Measurements from ENCODE around the gene BRAT1. TPM values are rescaled to one million over a fixed set of nuclear protein-coding genes. Genes with fewer than 3 reads are reported as not detected.

Gene BRAT1
- total and polyA plus RNA-seq, 2 donors (not counting 1 experiment from before 2014, with no cell fraction given) = 36.8 to 68.3 TPM

- no peak for TF ChIP-seq CTCF (IDR thresholded peaks at IDR 0.05)
- no peak for TF ChIP-seq EZH2 (IDR thresholded peaks at IDR 0.05; ENCODE audit: borderline replicate concordance, insufficient read depth, low read depth, low read length, poor library complexity, severe bottlenecking)
- Mint-ChIP-seq H3K4me1 (peaks cover 86% of the 10 kb centered on the region), H3K27ac (peak overlapping the region; percentile 79), H3K9me3 (ENCODE audit: insufficient read depth) (no peaks in the 10 kb centered on the region), H3K4me3 (peak overlapping the region; percentile 67), H3K27me3 (no peaks in the 10 kb centered on the region)
- peaks cover 67% of the 10 kb centered on the region for H4K20me1 ChIP-seq (ENCODE audit: control insufficient read depth, insufficient read depth, low read length, poor library complexity, severe bottlenecking)
- H2AFZ ChIP-seq (ENCODE audit: insufficient read depth, low read depth, low read length, poor library complexity, severe bottlenecking) = no peak overlapping the region
- no peak overlapping the region for H3K9ac ChIP-seq (ENCODE audit: low read length)
- H3K36me3 ChIP-seq (replicated peaks in 1 of 2; ENCODE audit: control extremely low read depth in 1 of 2, control insufficient read depth in 1 of 2, extremely low read depth in 1 of 2, insufficient read depth in 2 of 2, low read length in 1 of 2) = peaks cover 0 to 65% of the 10 kb centered on the region in 2 experiments
- no peaks in the 10 kb centered on the region for H3K9me3 ChIP-seq (ENCODE audit: control extremely low read depth in 1 of 3, control insufficient read depth in 2 of 3, insufficient read depth in 1 of 3, low read length in 2 of 3)
- CTCF ChIA-PET = interaction anchor here (0.6 to 3.9 kb wide), 5 partner anchors 16 to 192 kb away, joined by 3 to 34 read pairs (median 7); no protein-coding TSS in a partner anchor
- no peak overlapping the region for H3K4me3 ChIP-seq (ENCODE audit: control extremely low read depth in 1 of 5, extremely low read depth in 1 of 5, insufficient read depth in 1 of 5, low read depth in 2 of 5, low read length in 4 of 5)
- peaks cover 50% of the 10 kb centered on the region for H3K79me2 ChIP-seq (ENCODE audit: control insufficient read depth, insufficient read depth, low read length)
- POLR2A ChIA-PET = interaction anchor here (0.6 to 14.9 kb wide), 6 partner anchors 10 to 183 kb away, joined by 3 to 340 read pairs (median 9); no protein-coding TSS in a partner anchor
- WGBS (ENCODE audit: insufficient coverage) = 93% methylated on average over 39 of the region's 40 CpGs
- H3K27ac ChIP-seq (ENCODE audit: low read length in 2 of 2) = peak overlapping the region in 1 of 2 donors; percentile 97
- H3K4me1 ChIP-seq (ENCODE audit: control insufficient read depth in 2 of 2, insufficient read depth in 2 of 2, low read length in 2 of 2) = peaks cover 91 to 96% of the 10 kb centered on the region in 2 donors
- DNase-seq (no peak), ATAC-seq (ENCODE audit: low read depth) (no peak)
- peak overlapping the region; percentile 85 for H3K4me2 ChIP-seq (replicated peaks; ENCODE audit: low read depth, low read length, poor library complexity, severe bottlenecking)
- no peaks in the 10 kb centered on the region for H3K27me3 ChIP-seq (replicated peaks in 1 of 4; ENCODE audit: control extremely low read depth in 1 of 4, control insufficient read depth in 3 of 4, insufficient read depth in 4 of 4, low read length in 3 of 4)
- intact Hi-C loops (cut with micrococcal nuclease) = loop anchor here (5.0 kb wide), 2 partner anchors 185 to 215 kb away; partner anchors contain the start of gene SNX8
These were observed 28.4 kb downstream of the BRAT1 start for GRCh38 chr7:2526659-2527504.

All from B cell (primary cell).